ENCODE measurements around the gene SLC17A1. TPM values are rescaled to one million over a fixed set of nuclear protein-coding genes. Genes with fewer than 3 reads are reported as not detected.

SLC17A1 gene
- total and polyA plus RNA-seq, 4 donors = 3.9 to 25.8 (median 11.4) TPM

DNA sequence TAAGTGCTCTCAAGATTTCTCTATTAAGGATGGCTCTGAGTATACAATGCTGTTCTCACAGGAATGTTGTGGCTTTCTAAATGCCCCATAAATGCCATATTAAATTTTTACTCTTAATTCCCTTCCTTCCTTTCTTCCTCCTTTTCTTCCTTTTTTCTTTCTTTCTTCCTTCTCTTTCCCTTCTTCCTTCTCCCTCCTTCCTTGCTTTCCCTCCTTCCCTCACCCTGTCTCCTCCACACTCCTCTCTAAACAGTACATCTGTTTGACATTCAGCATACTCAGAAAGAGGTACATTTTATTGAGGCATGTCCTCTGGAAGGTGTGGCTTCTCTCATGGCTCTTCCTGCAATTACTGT is 433 bp upstream of the SLC17A1 start:
- Histone ChIP-seq H3K4me3 (ENCODE audit: low read depth in 1 of 3, low read length in 3 of 3) (no peak overlapping the region), H3K27ac (ENCODE audit: low read depth in 1 of 2, low read length in 2 of 2) (peak overlapping the region; percentile 68 to 93), H3K36me3 (ENCODE audit: control insufficient read depth in 4 of 4, insufficient read depth in 3 of 4, low read depth in 1 of 4, low read length in 3 of 4) (no peaks in the 10 kb centered on the region), H3K9ac (ENCODE audit: low read depth in 1 of 2, low read length in 2 of 2) (peak overlapping the region in 1 of 2 donors; percentile 58), H3K4me1 (ENCODE audit: control insufficient read depth in 4 of 4, insufficient read depth in 4 of 4, low read length in 3 of 4) (peaks cover 0 to 37% (median 20%) of the 10 kb centered on the region in 4 donors), H3K27me3 (ENCODE audit: control insufficient read depth in 4 of 4, insufficient read depth in 4 of 4, low read length in 3 of 4) (no peaks in the 10 kb centered on the region), H3K9me3 (ENCODE audit: control insufficient read depth in 4 of 4, low read length in 3 of 4) (no peaks in the 10 kb centered on the region)
- no peak for TF ChIP-seq FOXA1 (IDR thresholded peaks at IDR 0.05)
- TF ChIP-seq NR2F2 (IDR thresholded peaks at IDR 0.05) = no peak
- no peak for TF ChIP-seq RAD21 (IDR thresholded peaks at IDR 0.05)
- TF ChIP-seq YY1 (IDR thresholded peaks at IDR 0.05) = no peak
- TF ChIP-seq JUND (IDR thresholded peaks at IDR 0.05) = no peak
- DNase-seq (ENCODE audit: low spot score) = no peak

DNA sequence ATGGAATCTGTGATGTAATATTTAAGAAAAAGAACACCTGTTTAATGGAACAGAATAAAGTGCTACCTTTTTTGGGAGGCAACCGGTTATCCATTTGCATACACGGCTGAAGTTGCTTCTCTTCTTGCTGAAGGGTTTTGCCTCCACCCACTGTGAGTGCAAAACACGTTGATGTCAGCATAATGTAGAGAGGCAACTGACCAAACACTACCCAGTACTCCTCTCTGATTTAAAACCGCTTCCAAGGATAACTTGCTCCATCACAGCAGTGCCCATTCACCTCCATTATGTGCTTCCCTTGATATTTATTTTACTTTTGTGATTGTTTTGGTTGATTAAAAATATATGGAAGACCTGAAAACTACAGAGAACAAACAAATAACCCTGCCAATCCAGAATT is 1.4 kb downstream of the SLC17A1 start:
- Histone ChIP-seq H3K4me1 (ENCODE audit: control insufficient read depth in 4 of 4, insufficient read depth in 4 of 4, low read length in 3 of 4) (peaks cover 0 to 37% (median 19%) of the 10 kb centered on the region in 4 donors), H3K9ac (ENCODE audit: low read depth in 1 of 2, low read length in 2 of 2) (peak overlapping the region; percentile 28 to 65), H3K36me3 (ENCODE audit: control insufficient read depth in 4 of 4, insufficient read depth in 3 of 4, low read depth in 1 of 4, low read length in 3 of 4) (peaks cover 0 to 4% (median 1%) of the 10 kb centered on the region in 4 donors), H3K9me3 (ENCODE audit: control insufficient read depth in 4 of 4, low read length in 3 of 4) (no peaks in the 10 kb centered on the region), H3K27me3 (ENCODE audit: control insufficient read depth in 4 of 4, insufficient read depth in 4 of 4, low read length in 3 of 4) (no peaks in the 10 kb centered on the region), H3K27ac (ENCODE audit: low read depth in 1 of 2, low read length in 2 of 2) (peak overlapping the region in 1 of 2 donors; percentile 68), H3K4me3 (ENCODE audit: low read depth in 1 of 3, low read length in 3 of 3) (peak overlapping the region; percentile 54 to 71 (median 54))
- TF ChIP-seq, protein P1, sequence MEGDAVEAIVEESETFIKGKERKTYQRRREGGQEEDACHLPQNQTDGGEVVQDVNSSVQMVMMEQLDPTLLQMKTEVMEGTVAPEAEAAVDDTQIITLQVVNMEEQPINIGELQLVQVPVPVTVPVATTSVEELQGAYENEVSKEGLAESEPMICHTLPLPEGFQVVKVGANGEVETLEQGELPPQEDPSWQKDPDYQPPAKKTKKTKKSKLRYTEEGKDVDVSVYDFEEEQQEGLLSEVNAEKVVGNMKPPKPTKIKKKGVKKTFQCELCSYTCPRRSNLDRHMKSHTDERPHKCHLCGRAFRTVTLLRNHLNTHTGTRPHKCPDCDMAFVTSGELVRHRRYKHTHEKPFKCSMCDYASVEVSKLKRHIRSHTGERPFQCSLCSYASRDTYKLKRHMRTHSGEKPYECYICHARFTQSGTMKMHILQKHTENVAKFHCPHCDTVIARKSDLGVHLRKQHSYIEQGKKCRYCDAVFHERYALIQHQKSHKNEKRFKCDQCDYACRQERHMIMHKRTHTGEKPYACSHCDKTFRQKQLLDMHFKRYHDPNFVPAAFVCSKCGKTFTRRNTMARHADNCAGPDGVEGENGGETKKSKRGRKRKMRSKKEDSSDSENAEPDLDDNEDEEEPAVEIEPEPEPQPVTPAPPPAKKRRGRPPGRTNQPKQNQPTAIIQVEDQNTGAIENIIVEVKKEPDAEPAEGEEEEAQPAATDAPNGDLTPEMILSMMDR (IDR thresholded peaks at IDR 0.05; ENCODE audit: low read depth, low read length, missing input control) = no peak
- TF ChIP-seq RXRA (IDR thresholded peaks at IDR 0.05) = no peak
- no peak for TF ChIP-seq HNF4G (IDR thresholded peaks at IDR 0.05)
- TF ChIP-seq TAF1 (conservative IDR thresholded peaks at IDR 0.05) = peak; percentile 38
- peak in 1 of 2 donors; percentile 46 for TF ChIP-seq RAD21 (IDR thresholded peaks at IDR 0.05)
- peak; percentile 47 for TF ChIP-seq YY1 (IDR thresholded peaks at IDR 0.05)
- WGBS = 39% methylated on average over 4 of the region's 4 CpGs
- DNase-seq (ENCODE audit: low spot score) = no peak

DNA sequence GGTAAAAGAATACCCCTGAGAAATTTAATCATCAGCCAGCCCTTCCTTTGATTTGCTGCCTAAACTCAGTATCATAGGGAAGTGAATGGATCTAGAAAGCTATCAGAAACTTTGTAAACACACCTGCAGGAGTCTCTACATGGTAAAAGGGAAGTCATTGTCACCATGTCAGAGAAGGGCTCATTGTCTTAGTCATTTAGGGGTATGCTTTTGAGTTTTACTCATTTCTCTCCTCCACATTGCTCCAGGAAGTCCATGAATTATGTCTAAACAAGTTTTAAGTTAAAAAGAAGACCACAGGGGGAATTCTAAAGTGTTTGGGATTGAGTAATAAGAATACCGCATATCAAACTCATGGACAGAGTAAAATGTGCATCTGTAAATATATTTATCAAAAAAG is 2.5 kb downstream of the SLC17A1 start:
- TF ChIP-seq HNF4G (IDR thresholded peaks at IDR 0.05) (no peak), RAD21 (IDR thresholded peaks at IDR 0.05) (no peak), NR2F2 (IDR thresholded peaks at IDR 0.05) (no peak), YY1 (IDR thresholded peaks at IDR 0.05) (no peak), RXRA (IDR thresholded peaks at IDR 0.05) (no peak), HNF4A (conservative IDR thresholded peaks at IDR 0.05) (no peak), FOXA2 (IDR thresholded peaks at IDR 0.05) (no peak), EGR1 (IDR thresholded peaks at IDR 0.05; ENCODE audit: low read depth in 2 of 2) (no peak)
- TF ChIP-seq, protein P2, sequence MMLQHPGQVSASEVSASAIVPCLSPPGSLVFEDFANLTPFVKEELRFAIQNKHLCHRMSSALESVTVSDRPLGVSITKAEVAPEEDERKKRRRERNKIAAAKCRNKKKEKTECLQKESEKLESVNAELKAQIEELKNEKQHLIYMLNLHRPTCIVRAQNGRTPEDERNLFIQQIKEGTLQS (IDR thresholded peaks at IDR 0.05) = no peak
- 94% methylated on average over 1 of the region's 1 CpG for WGBS

DNA sequence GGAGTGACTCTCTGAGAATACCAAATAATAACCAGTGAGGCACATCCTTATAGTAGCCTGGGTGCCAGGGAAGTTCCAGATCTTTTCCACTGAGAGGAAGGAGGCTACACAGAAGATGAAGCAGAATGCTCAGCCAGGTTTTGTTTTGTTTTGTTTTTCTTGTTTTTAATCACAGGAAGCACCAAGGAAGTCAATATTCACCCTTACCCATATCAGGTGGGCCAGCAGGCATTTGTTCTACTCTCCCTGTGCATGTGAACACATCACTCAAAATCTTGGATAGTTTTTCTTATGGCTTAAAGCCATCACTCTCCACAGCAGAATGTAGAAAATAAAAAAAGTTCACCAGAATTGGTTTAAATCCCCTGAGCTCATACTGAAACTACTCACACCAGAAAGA is 10.5 kb downstream of the SLC17A1 start:
- no peak for DNase-seq (ENCODE audit: low spot score)
- Histone ChIP-seq H3K9ac (ENCODE audit: low read depth in 1 of 2, low read length in 2 of 2) (no peak overlapping the region), H3K4me3 (ENCODE audit: low read depth in 1 of 3, low read length in 3 of 3) (no peak overlapping the region), H3K27me3 (ENCODE audit: control insufficient read depth in 4 of 4, insufficient read depth in 4 of 4, low read length in 3 of 4) (no peaks in the 10 kb centered on the region), H3K4me1 (ENCODE audit: control insufficient read depth in 4 of 4, insufficient read depth in 4 of 4, low read length in 3 of 4) (no peaks in the 10 kb centered on the region), H3K9me3 (ENCODE audit: control insufficient read depth in 4 of 4, low read length in 3 of 4) (no peaks in the 10 kb centered on the region), H3K36me3 (ENCODE audit: control insufficient read depth in 4 of 4, insufficient read depth in 3 of 4, low read depth in 1 of 4, low read length in 3 of 4) (peaks cover 2 to 20% (median 10%) of the 10 kb centered on the region in 4 donors), H3K27ac (ENCODE audit: low read depth in 1 of 2, low read length in 2 of 2) (no peak overlapping the region)
- TF ChIP-seq TAF1 (conservative IDR thresholded peaks at IDR 0.05) = no peak
- TF ChIP-seq RAD21 (IDR thresholded peaks at IDR 0.05) = no peak
- no peak for TF ChIP-seq GABPA (IDR thresholded peaks at IDR 0.05 in 1 of 2, conservative IDR thresholded peaks at IDR 0.05 in 1 of 2)
- TF ChIP-seq, protein P2 (IDR thresholded peaks at IDR 0.05) = no peak

More for the DNA sequence above, 2.5 kb downstream of the SLC17A1 start:
- Histone ChIP-seq H3K4me3 (ENCODE audit: low read depth in 1 of 3, low read length in 3 of 3) (no peak overlapping the region), H3K27ac (ENCODE audit: low read depth in 1 of 2, low read length in 2 of 2) (no peak overlapping the region), H3K36me3 (ENCODE audit: control insufficient read depth in 4 of 4, insufficient read depth in 3 of 4, low read depth in 1 of 4, low read length in 3 of 4) (peaks cover 0 to 4% (median 1%) of the 10 kb centered on the region in 4 donors), H3K4me1 (ENCODE audit: control insufficient read depth in 4 of 4, insufficient read depth in 4 of 4, low read length in 3 of 4) (peaks cover 0 to 37% (median 19%) of the 10 kb centered on the region in 4 donors), H3K9me3 (ENCODE audit: control insufficient read depth in 4 of 4, low read length in 3 of 4) (no peaks in the 10 kb centered on the region), H3K27me3 (ENCODE audit: control insufficient read depth in 4 of 4, insufficient read depth in 4 of 4, low read length in 3 of 4) (no peaks in the 10 kb centered on the region), H3K9ac (ENCODE audit: low read depth in 1 of 2, low read length in 2 of 2) (no peak overlapping the region)
- no peak for DNase-seq (ENCODE audit: low spot score)

Measured in liver (tissue), 9 donors.